IMR-90 (cell line): ENCODE results near the gene KRT3. TPM values are rescaled to one million over a fixed set of nuclear protein-coding genes. Genes with fewer than 3 reads are reported as not detected.

Source experiments
- ATAC-seq: fragments of 200-7000 bp; cut with Tn5 transposase; 2 replicates; pipeline ENCODE4 v1.9.1; 2020; ENCODE audit warnings: low read depth, mild to moderate bottlenecking, moderate library complexity
- BruUV-seq: library from RNA; stranded (reverse); fragments of 400-500 nt; replicated peaks from 2 replicates; lab custom pipeline; 2021; lab: Mats Ljungman, UMichigan
- CTCF ChIA-PET: fragments of 300-600 bp; formaldehyde crosslinking; extraction: SDS; loops from one replicate; lab custom pipeline; 2021; ENCODE audit warnings: antibody characterized with exemption; lab: Yijun Ruan, JAX
- POLR2A ChIA-PET: fragments of 300-600 bp; sonication (Branson Sonifier 250); formaldehyde crosslinking; loops from one replicate; lab custom pipeline; 2022; ENCODE audit warnings: antibody characterized with exemption; ENCODE audit not compliant: unreplicated experiment; lab: Charles Lee
- DNase-seq: peaks from one replicate; pipeline ENCODE4 v3.0.0; 2013
- H2AFZ ChIP-seq: replicated peaks from 2 replicates; pipeline ENCODE3; 2013; ENCODE audit warnings: low read length, mild to moderate bottlenecking; ENCODE audit not compliant: poor library complexity
- H2AK5ac ChIP-seq: 2 replicates; pipeline ENCODE4 v1.6.1; 2013; ENCODE audit warnings: low read depth, low read length, inconsistent platforms
- H2AK9ac ChIP-seq: replicated peaks from 2 replicates; pipeline ENCODE3; 2013; ENCODE audit warnings: mild to moderate bottlenecking, low read depth, low read length, moderate library complexity; ENCODE audit not compliant: poor library complexity
- H2BK120ac ChIP-seq: 2 replicates; pipeline ENCODE4 v1.6.1; 2013; ENCODE audit warnings: low read depth, low read length, inconsistent platforms
- H2BK15ac ChIP-seq: 3 replicates; pipeline ENCODE4 v1.6.1; 2013; ENCODE audit warnings: low read depth, low read length, inconsistent platforms
- H2BK20ac ChIP-seq: 2 replicates; pipeline ENCODE4 v1.6.1; 2013; ENCODE audit warnings: low read depth, mild to moderate bottlenecking, inconsistent platforms, low read length, moderate library complexity
- H2BK5ac ChIP-seq: 2 replicates; pipeline ENCODE4 v1.6.1; 2013; ENCODE audit warnings: mild to moderate bottlenecking, low read depth, low read length, inconsistent platforms; ENCODE audit not compliant: poor library complexity, severe bottlenecking
- H3K14ac ChIP-seq: replicated peaks from 2 replicates; pipeline ENCODE4 v1.6.1; 2013; ENCODE audit warnings: low read depth, low read length, inconsistent platforms
- H3K18ac ChIP-seq: 2 replicates; pipeline ENCODE4 v1.6.1; 2013; ENCODE audit warnings: low read depth, low read length, control low read depth
- H3K23ac ChIP-seq: 2 replicates; pipeline ENCODE4 v1.6.1; 2013; ENCODE audit warnings: low read depth, low read length, inconsistent platforms
- H3K27ac ChIP-seq: 2 replicates; pipeline ENCODE4 v1.5.1; 2013; ENCODE audit warnings: mild to moderate bottlenecking, control low read depth, low read length; ENCODE audit not compliant: insufficient read depth
- H3K27me3 ChIP-seq: 2 replicates; pipeline ENCODE4 v1.6.1; 2013; ENCODE audit warnings: low read length; ENCODE audit not compliant: control insufficient read depth, insufficient read depth
- H3K36me3 ChIP-seq: 2 replicates; pipeline ENCODE4 v1.6.1; 2013; ENCODE audit warnings: low read length, mixed read lengths; ENCODE audit not compliant: control insufficient read depth, insufficient read depth
- H3K4ac ChIP-seq: 2 replicates; pipeline ENCODE4 v1.6.1; 2013; ENCODE audit warnings: low read depth, low read length, inconsistent platforms
- H3K4me1 ChIP-seq: 2 replicates; pipeline ENCODE4 v1.6.1; 2013; ENCODE audit warnings: low read length, mixed read lengths; ENCODE audit not compliant: control insufficient read depth, insufficient read depth
- H3K4me2 ChIP-seq: 2 replicates; pipeline ENCODE4 v1.6.1; 2013; ENCODE audit warnings: low read depth, mild to moderate bottlenecking, control low read depth, low read length, moderate library complexity
- H3K4me3 ChIP-seq: 2 replicates; pipeline ENCODE4 v1.5.1; 2013; ENCODE audit warnings: low read depth, mild to moderate bottlenecking, control low read depth, low read length, moderate library complexity; ENCODE audit not compliant: insufficient read depth
- H3K56ac ChIP-seq: 2 replicates; pipeline ENCODE4 v1.6.1; 2013; ENCODE audit warnings: low read length, inconsistent platforms; ENCODE audit not compliant: insufficient read depth; ENCODE audit errors: extremely low read depth
- H3K79me1 ChIP-seq, 2 experiments: 2 replicates each; pipeline ENCODE4 v1.6.1; 2013; ENCODE audit warnings: low read length in 2 of 2, inconsistent platforms in 1 of 2, low read depth in 1 of 2
- H3K9ac ChIP-seq: 2 replicates; pipeline ENCODE4 v1.6.1; 2013; ENCODE audit warnings: low read depth, low read length, control low read depth
- H3K9me1 ChIP-seq: 2 replicates; pipeline ENCODE4 v1.6.1; 2013; ENCODE audit warnings: low read length, inconsistent platforms; ENCODE audit not compliant: insufficient read depth
- H3K9me3 ChIP-seq: 2 replicates; pipeline ENCODE4 v1.6.1; 2013; ENCODE audit warnings: low read length; ENCODE audit not compliant: control insufficient read depth, insufficient read depth
- H4K20me1 ChIP-seq: 2 replicates; pipeline ENCODE4 v1.6.1; 2013; ENCODE audit warnings: low read length, inconsistent platforms; ENCODE audit not compliant: insufficient read depth
- H4K5ac ChIP-seq: 2 replicates; pipeline ENCODE4 v1.6.1; 2013; ENCODE audit warnings: mild to moderate bottlenecking, low read depth, low read length, control low read depth
- H4K8ac ChIP-seq, 2 experiments: 2 replicates each; pipeline ENCODE4 v1.6.1; 2013; ENCODE audit warnings: low read depth in 2 of 2, low read length in 2 of 2, control low read depth in 1 of 2, inconsistent platforms in 1 of 2
- H4K91ac ChIP-seq: 2 replicates; pipeline ENCODE4 v1.6.1; 2013; ENCODE audit warnings: low read depth, low read length, inconsistent platforms; ENCODE audit not compliant: insufficient read depth
- BHLHE40 ChIP-seq: fragments of 150-350 bp; IDR thresholded peaks from 2 replicates; pipeline ENCODE4 v1.6.1; 2016; ENCODE audit warnings: mild to moderate bottlenecking, low read depth, low read length
- POLR2A ChIP-seq: IDR thresholded peaks from 2 replicates; pipeline ENCODE4 v1.6.1; 2012; ENCODE audit warnings: mild to moderate bottlenecking, low read depth, low read length
- RAD21 ChIP-seq: IDR thresholded peaks from 2 replicates; pipeline ENCODE4 v1.6.1; 2012; ENCODE audit warnings: low read length, improper control_type of control experiment
- WGBS, 2 experiments: methylation state at CpG; one replicate each; pipeline versions ENCODE4 v1.1.5 to v1.1.7; 2013; ENCODE audit warnings: missing lambda C conversion rate in 2 of 2; ENCODE audit not compliant: insufficient read length in 1 of 2; ENCODE audit errors: extremely low coverage in 2 of 2; 5-methylcytosine and 5-hydroxymethylcytosine counted together
- dilution Hi-C: fragments of 300-500 bp; cut with HindIII; formaldehyde crosslinking; loops from one replicate; pipeline ENCODE4 v1.14.3; 2018; ENCODE audit warnings: low sequenced_read_pairs; ENCODE audit not compliant: unreplicated experiment
- in situ Hi-C: fragments of 300-500 bp; cut with MboI; formaldehyde crosslinking; loops from 3 replicates; pipeline ENCODE4 v1.14.3; 2019; ENCODE audit warnings: low sequenced_read_pairs, inconsistent platforms, mixed read lengths
- intact Hi-C: fragments of 100-400 bp; cut with micrococcal nuclease; formaldehyde crosslinking; loops from 2 replicates; pipeline ENCODE4 v1.10.0; 2022
- polyA plus RNA-seq, 3 experiments: library from polyadenylated mRNA; depleted of rRNA; stranded (reverse); fragments of >200 nt; gene quantifications; 2 replicates each; pipeline ENCODE4 v1.2.3, GENCODE V29; 2012; ENCODE audit warnings: low replicate concordance in 1 of 3
- total RNA-seq: library from RNA; depleted of rRNA; stranded (reverse); fragments of >200 nt; gene quantifications from 2 replicates; pipeline ENCODE4 v1.2.3, GENCODE V29; 2012

KRT3 gene
- total and polyA plus RNA-seq, 2 of the 4 experiments (the other 2 are of a cell fraction) = not detected

- Histone ChIP-seq H2AK5ac (no peak overlapping the region), H2BK120ac (no peak overlapping the region), H3K9me1 (no peaks in the 10 kb centered on the region), H3K56ac (no peak overlapping the region), H3K4me3 (no peak overlapping the region), H4K8ac (no peak overlapping the region), H3K9me3 (no peaks in the 10 kb centered on the region), H3K9ac (no peak overlapping the region), H2BK5ac (no peak overlapping the region), H4K20me1 (no peaks in the 10 kb centered on the region; the same call in 1 of the 2 replicates), H2BK20ac (no peak overlapping the region), H3K27ac (no peak overlapping the region), H3K4ac (no peak overlapping the region), H3K36me3 (no peaks in the 10 kb centered on the region), H2AK9ac (no peak overlapping the region), H3K4me1 (peaks cover 4% of the 10 kb centered on the region), H4K5ac (no peak overlapping the region), H3K14ac (no peak overlapping the region), H4K91ac (no peak overlapping the region), H3K79me1 (no peaks in the 10 kb centered on the region), H3K27me3 (peaks cover 46% of the 10 kb centered on the region), H3K4me2 (no peak overlapping the region), H2AFZ (no peak overlapping the region), H2BK15ac (no peak overlapping the region), H3K23ac (no peak overlapping the region), H3K18ac (no peak overlapping the region)
- dilution Hi-C loops (no loop called here), intact Hi-C loops (no loop called here), in situ Hi-C loops (no loop called here)
- POLR2A ChIA-PET = no interaction called here
- no TSS peak for BruUV-seq
- CTCF ChIA-PET = no interaction called here
- WGBS, 2 experiments = no CpG with 5 or more reads among the region's 7 CpGs
- ATAC-seq (no peak), DNase-seq (no peak)
- TF ChIP-seq RAD21 = no peak
- no peak for TF ChIP-seq POLR2A
- peak; percentile 37; the same call in 1 of the 2 replicates for TF ChIP-seq BHLHE40
These were observed 23.0 kb upstream of the KRT3 start for GRCh38 chr12:52818887-52819420.
